HepG2 (cell line): ENCODE data around the gene IQGAP2. TPM values are rescaled to one million over a fixed set of nuclear protein-coding genes. Genes with fewer than 3 reads are reported as not detected.

Source experiments
- ATF7-NPFF ChIP-seq: sonication (generic); formaldehyde crosslinking; IDR thresholded peaks from 2 replicates; pipeline ENCODE4 v1.8.1; 2023; ENCODE audit warnings: mild to moderate bottlenecking, low read depth, missing genetic modification reagents, moderate library complexity
- KLF9 ChIP-seq: IDR thresholded peaks from 2 replicates; pipeline ENCODE4 v1.6.1; 2016; ENCODE audit warnings: low read depth
- LCORL ChIP-seq, 2 experiments: fragments of 450-650 bp in 1 of 2; sonication (generic) in 1 of 2; formaldehyde crosslinking in 1 of 2; IDR thresholded peaks; 2 replicates each; pipeline versions ENCODE4 v1.5.0 to v1.6.1; 2017 to 2020; ENCODE audit warnings: antibody characterized with exemption in 1 of 2, missing genetic modification reagents in 1 of 2
- MTF1 ChIP-seq: sonication (generic); formaldehyde crosslinking; IDR thresholded peaks from 2 replicates; pipeline ENCODE4 v1.5.0; 2020; ENCODE audit warnings: missing genetic modification reagents
- SP140L ChIP-seq: sonication (generic); formaldehyde crosslinking; IDR thresholded peaks from 2 replicates; pipeline ENCODE4 v1.4.0; 2020; ENCODE audit warnings: missing genetic modification reagents, borderline replicate concordance
- U2AF2 ChIP-seq: fragments of 200-400 bp; formaldehyde crosslinking; IDR thresholded peaks from 2 replicates; pipeline ENCODE4 v1.6.1; 2017; ENCODE audit warnings: low read depth, mild to moderate bottlenecking, low read length
- ZNF101 ChIP-seq: sonication (generic); formaldehyde crosslinking; IDR thresholded peaks from 2 replicates; pipeline ENCODE4 v1.4.0; 2020; ENCODE audit warnings: mild to moderate bottlenecking, low read depth, missing genetic modification reagents, borderline replicate concordance
- ZNF781 ChIP-seq: sonication (generic); formaldehyde crosslinking; IDR thresholded peaks from 2 replicates; pipeline ENCODE4 v1.5.1; 2020; ENCODE audit warnings: borderline replicate concordance, mild to moderate bottlenecking, missing genetic modification reagents; ENCODE audit errors: not compliant biosample characterization
- ZNF782 ChIP-seq: sonication (generic); formaldehyde crosslinking; IDR thresholded peaks from 2 replicates; pipeline ENCODE4 v1.4.0; 2020; ENCODE audit warnings: missing genetic modification reagents, mild to moderate bottlenecking, borderline replicate concordance
- ZNF850 ChIP-seq: sonication (generic); formaldehyde crosslinking; conservative IDR thresholded peaks from 2 replicates; pipeline ENCODE4 v1.9.0; 2021; ENCODE audit warnings: mild to moderate bottlenecking, missing genetic modification reagents
- ZSCAN29 ChIP-seq: sonication (generic); formaldehyde crosslinking; conservative IDR thresholded peaks from 2 replicates; pipeline ENCODE4 v1.4.0; 2020; ENCODE audit warnings: mild to moderate bottlenecking, missing genetic modification reagents
- polyA plus RNA-seq, 8 experiments: library from polyadenylated mRNA; depleted of rRNA in 3 of 8; stranded (reverse) in 7 of 8; unstranded in 1 of 8; fragments of >200 nt; fragmentation: Illumina TruSeq in 4 of 8; extraction: Trizol in 4 of 8; gene quantifications; 2 replicates each; pipeline versions ENCODE4 v1.2.1 to v1.2.3, GENCODE V29; 2011 to 2016; ENCODE audit warnings: low read depth in 4 of 8, missing spikeins in 1 of 8, mixed read lengths in 1 of 8; ENCODE audit not compliant: insufficient read depth in 1 of 8
- total RNA-seq, 5 experiments: library from RNA; depleted of rRNA; stranded (reverse); fragments of >200 nt; fragmentation: Illumina TruSeq; extraction: Trizol; gene quantifications; 2 replicates each; pipeline ENCODE4 v1.2.3, GENCODE V29; 2016; ENCODE audit warnings: low read depth in 1 of 5
- TF ChIP-seq, protein P1 (sequence below), 2 experiments: sonication (generic) in 1 of 2; formaldehyde crosslinking in 1 of 2; IDR thresholded peaks; 2 replicates each; pipeline versions ENCODE4 v1.6.1 to v1.9.0; 2014 to 2022; ENCODE audit warnings: antibody characterized with exemption in 1 of 2, borderline replicate concordance in 1 of 2, inconsistent platforms in 1 of 2, low read depth in 1 of 2, missing genetic modification reagents in 1 of 2
- TF ChIP-seq, protein P2 (sequence below): sonication (generic); formaldehyde crosslinking; IDR thresholded peaks from 2 replicates; pipeline ENCODE4 v1.4.0; 2020; ENCODE audit warnings: missing genetic modification reagents
- TF ChIP-seq, protein P3 (sequence below): sonication (generic); formaldehyde crosslinking; IDR thresholded peaks from 2 replicates; pipeline ENCODE4 v1.5.0; 2020; ENCODE audit warnings: mild to moderate bottlenecking, missing genetic modification reagents, borderline replicate concordance
- TF ChIP-seq, protein P4 (sequence below): fragments of 450-650 bp; IDR thresholded peaks from 2 replicates; pipeline ENCODE4 v1.6.1; 2017; ENCODE audit warnings: mild to moderate bottlenecking

Gene IQGAP2
- total and polyA plus RNA-seq, 2 of the 13 experiments (the other 11 are each of a cell fraction or from before 2014, with no cell fraction given): 35.2 to 83.3 TPM

DNA sequence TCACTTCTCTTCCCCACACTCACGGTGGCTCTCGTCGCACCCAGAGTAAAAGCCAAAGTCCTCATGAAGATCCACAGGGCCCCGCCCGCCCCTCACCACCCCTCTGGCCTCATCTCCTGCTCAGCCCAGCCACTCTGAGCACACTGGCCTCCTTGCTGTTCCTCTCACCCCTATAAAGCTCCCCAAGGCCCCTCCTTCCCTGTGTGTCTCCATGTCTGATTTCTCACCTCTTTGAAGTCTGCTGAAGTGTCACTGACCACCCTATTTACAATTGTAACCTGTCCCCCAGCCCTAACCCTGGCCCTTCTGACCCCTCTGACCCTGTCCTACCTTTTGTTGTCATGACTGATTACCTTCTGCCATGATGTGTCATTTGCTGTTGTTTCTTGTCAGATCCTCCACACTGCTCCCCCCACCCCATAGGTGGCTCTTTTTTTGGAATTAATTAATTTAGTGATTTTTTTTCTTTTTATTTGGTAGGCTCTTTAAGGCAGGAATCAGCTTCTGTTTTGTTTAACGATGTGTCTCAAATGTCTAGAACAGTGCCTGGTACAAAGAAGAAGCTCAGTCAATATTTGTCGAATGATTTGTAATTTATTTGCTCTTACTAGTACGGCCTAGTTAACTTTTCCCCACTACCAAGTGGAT lies 90.2 kb downstream of the IQGAP2 start (continued):
- TF ChIP-seq, protein P1, sequence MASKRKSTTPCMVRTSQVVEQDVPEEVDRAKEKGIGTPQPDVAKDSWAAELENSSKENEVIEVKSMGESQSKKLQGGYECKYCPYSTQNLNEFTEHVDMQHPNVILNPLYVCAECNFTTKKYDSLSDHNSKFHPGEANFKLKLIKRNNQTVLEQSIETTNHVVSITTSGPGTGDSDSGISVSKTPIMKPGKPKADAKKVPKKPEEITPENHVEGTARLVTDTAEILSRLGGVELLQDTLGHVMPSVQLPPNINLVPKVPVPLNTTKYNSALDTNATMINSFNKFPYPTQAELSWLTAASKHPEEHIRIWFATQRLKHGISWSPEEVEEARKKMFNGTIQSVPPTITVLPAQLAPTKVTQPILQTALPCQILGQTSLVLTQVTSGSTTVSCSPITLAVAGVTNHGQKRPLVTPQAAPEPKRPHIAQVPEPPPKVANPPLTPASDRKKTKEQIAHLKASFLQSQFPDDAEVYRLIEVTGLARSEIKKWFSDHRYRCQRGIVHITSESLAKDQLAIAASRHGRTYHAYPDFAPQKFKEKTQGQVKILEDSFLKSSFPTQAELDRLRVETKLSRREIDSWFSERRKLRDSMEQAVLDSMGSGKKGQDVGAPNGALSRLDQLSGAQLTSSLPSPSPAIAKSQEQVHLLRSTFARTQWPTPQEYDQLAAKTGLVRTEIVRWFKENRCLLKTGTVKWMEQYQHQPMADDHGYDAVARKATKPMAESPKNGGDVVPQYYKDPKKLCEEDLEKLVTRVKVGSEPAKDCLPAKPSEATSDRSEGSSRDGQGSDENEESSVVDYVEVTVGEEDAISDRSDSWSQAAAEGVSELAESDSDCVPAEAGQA (IDR thresholded peaks at IDR 0.05; ENCODE audit: low read depth): no peak
- TF ChIP-seq, protein P1 (CRISPR knock-in tag; IDR thresholded peaks at IDR 0.05; ENCODE audit: borderline replicate concordance): no peak
- no peak for TF ChIP-seq KLF9 (CRISPR knock-in tag)
- no peak for TF ChIP-seq MTF1 (CRISPR knock-in tag)
- TF ChIP-seq ZNF850 (CRISPR knock-in tag): no peak
- no peak for TF ChIP-seq ZNF781
- TF ChIP-seq ZNF101 (CRISPR knock-in tag): no peak
- no peak for TF ChIP-seq LCORL (IDR thresholded peaks at IDR 0.05)
- no peak for TF ChIP-seq LCORL (CRISPR knock-in tag; IDR thresholded peaks at IDR 0.05)
- TF ChIP-seq U2AF2: no peak
- TF ChIP-seq ATF7-NPFF (CRISPR knock-in tag): no peak
- no peak for TF ChIP-seq ZNF782
- TF ChIP-seq, protein P2, sequence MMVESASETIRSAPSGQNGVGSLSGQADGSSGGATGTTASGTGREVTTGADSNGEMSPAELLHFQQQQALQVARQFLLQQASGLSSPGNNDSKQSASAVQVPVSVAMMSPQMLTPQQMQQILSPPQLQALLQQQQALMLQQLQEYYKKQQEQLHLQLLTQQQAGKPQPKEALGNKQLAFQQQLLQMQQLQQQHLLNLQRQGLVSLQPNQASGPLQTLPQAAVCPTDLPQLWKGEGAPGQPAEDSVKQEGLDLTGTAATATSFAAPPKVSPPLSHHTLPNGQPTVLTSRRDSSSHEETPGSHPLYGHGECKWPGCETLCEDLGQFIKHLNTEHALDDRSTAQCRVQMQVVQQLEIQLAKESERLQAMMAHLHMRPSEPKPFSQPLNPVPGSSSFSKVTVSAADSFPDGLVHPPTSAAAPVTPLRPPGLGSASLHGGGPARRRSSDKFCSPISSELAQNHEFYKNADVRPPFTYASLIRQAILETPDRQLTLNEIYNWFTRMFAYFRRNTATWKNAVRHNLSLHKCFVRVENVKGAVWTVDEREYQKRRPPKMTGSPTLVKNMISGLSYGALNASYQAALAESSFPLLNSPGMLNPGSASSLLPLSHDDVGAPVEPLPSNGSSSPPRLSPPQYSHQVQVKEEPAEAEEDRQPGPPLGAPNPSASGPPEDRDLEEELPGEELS (CRISPR knock-in tag): peak; percentile 91
- TF ChIP-seq, protein P3, sequence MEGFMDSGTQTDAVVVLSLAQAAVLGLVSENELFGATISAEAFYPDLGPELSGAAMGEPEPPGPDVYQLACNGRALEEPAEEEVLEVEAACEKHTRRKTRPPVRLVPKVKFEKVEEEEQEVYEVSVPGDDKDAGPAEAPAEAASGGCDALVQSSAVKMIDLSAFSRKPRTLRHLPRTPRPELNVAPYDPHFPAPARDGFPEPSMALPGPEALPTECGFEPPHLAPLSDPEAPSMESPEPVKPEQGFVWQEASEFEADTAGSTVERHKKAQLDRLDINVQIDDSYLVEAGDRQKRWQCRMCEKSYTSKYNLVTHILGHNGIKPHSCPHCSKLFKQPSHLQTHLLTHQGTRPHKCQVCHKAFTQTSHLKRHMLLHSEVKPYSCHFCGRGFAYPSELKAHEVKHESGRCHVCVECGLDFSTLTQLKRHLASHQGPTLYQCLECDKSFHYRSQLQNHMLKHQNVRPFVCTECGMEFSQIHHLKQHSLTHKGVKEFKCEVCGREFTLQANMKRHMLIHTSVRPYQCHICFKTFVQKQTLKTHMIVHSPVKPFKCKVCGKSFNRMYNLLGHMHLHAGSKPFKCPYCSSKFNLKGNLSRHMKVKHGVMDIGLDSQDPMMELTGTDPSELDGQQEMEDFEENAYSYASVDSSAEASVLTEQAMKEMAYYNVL: 0 out of 2 replicates have a peak, but pooled peaks have one; percentile 54
- no peak for TF ChIP-seq ZSCAN29 (CRISPR knock-in tag)
- TF ChIP-seq, protein P4, sequence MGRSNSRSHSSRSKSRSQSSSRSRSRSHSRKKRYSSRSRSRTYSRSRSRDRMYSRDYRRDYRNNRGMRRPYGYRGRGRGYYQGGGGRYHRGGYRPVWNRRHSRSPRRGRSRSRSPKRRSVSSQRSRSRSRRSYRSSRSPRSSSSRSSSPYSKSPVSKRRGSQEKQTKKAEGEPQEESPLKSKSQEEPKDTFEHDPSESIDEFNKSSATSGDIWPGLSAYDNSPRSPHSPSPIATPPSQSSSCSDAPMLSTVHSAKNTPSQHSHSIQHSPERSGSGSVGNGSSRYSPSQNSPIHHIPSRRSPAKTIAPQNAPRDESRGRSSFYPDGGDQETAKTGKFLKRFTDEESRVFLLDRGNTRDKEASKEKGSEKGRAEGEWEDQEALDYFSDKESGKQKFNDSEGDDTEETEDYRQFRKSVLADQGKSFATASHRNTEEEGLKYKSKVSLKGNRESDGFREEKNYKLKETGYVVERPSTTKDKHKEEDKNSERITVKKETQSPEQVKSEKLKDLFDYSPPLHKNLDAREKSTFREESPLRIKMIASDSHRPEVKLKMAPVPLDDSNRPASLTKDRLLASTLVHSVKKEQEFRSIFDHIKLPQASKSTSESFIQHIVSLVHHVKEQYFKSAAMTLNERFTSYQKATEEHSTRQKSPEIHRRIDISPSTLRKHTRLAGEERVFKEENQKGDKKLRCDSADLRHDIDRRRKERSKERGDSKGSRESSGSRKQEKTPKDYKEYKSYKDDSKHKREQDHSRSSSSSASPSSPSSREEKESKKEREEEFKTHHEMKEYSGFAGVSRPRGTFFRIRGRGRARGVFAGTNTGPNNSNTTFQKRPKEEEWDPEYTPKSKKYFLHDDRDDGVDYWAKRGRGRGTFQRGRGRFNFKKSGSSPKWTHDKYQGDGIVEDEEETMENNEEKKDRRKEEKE: no peak
- TF ChIP-seq SP140L (CRISPR knock-in tag): no peak
